Tibial artery (tissue), 4 donors: ENCODE measurements around the gene CRMP1.
"Not testable (repeated sequence)": the region's sequence is repeated elsewhere in the genome, so short reads cannot be mapped to it uniquely, and the experiment has no call there.

Experiments used
- DNase-seq, 2 donors: peaks; one replicate each; pipeline ENCODE4 v3.0.0-alpha.2; 2019
- H3K27ac ChIP-seq, 2 donors: fragments of 200-600 bp; sonication (generic) in 1 of 2; 1 replicate in 1 of 2; 2 replicates in 1 of 2; pipeline ENCODE4 v1.5.1; 2018 to 2019; ENCODE audit warnings: mild to moderate bottlenecking in 1 of 2
- H3K27me3 ChIP-seq, 2 donors: fragments of 200-600 bp; sonication (generic) in 1 of 2; one replicate each; pipeline versions ENCODE4 v1.5.1 to v1.6.0; 2016 to 2019
- H3K36me3 ChIP-seq, 3 donors: fragments of 200-600 bp; sonication (generic) in 2 of 3; one replicate each; pipeline ENCODE4 v1.5.1; 2016 to 2019; ENCODE audit warnings: mild to moderate bottlenecking in 2 of 3
- H3K4me1 ChIP-seq, 4 donors: fragments of 200-600 bp; sonication (generic) in 2 of 4; 1 replicate in 3 of 4; 2 replicates in 1 of 4; pipeline ENCODE4 v1.5.1; 2016 to 2019
- H3K4me3 ChIP-seq, 2 donors: fragments of 200-600 bp; sonication (generic) in 1 of 2; 1 replicate in 1 of 2; 2 replicates in 1 of 2; pipeline ENCODE4 v1.5.1; 2018 to 2019; ENCODE audit warnings: mild to moderate bottlenecking in 2 of 2
- H3K9me3 ChIP-seq, 3 donors: fragments of 200-600 bp; sonication (generic) in 1 of 3; one replicate each; pipeline ENCODE4 v1.5.1; 2016 to 2019
- CTCF ChIP-seq, 2 experiments: fragments of 200-600 bp in 1 of 2; fragments of 450-650 bp in 1 of 2; IDR thresholded peaks; one replicate each; pipeline ENCODE4 v1.5.1; 2017 to 2019; ENCODE audit warnings: antibody characterized with exemption in 2 of 2, mild to moderate bottlenecking in 1 of 2, moderate library complexity in 1 of 2
- intact Hi-C: fragments of 100-400 bp; cut with DNase I; formaldehyde crosslinking; loops from one replicate; pipeline ENCODE4 v1.15.0; 2023; ENCODE audit warnings: low total_unique reads

The CRMP1 gene

GRCh38 chr4:5865896-5866599 lies 26.8 kb downstream of the CRMP1 start:
- no peaks in the 10 kb centered on the region for H3K4me1 ChIP-seq
- peaks cover 0 to 4% of the 10 kb centered on the region in 2 donors for H3K27me3 ChIP-seq
- TF ChIP-seq CTCF (IDR thresholded peaks at IDR 0.05) = no peak
- DNase-seq = no peak
- intact Hi-C loops = no loop called here
- H3K27ac ChIP-seq = no peak overlapping the region
- H3K9me3 ChIP-seq = no peaks in the 10 kb centered on the region
- no peak overlapping the region for H3K4me3 ChIP-seq
- no peaks in the 10 kb centered on the region for H3K36me3 ChIP-seq

GRCh38 chr4:5863461-5864113 lies 29.3 kb downstream of the CRMP1 start:
- DNase-seq = no peak
- no peaks in the 10 kb centered on the region for H3K9me3 ChIP-seq
- TF ChIP-seq CTCF (IDR thresholded peaks at IDR 0.05) = no peak
- no peak overlapping the region for H3K27ac ChIP-seq
- no peaks in the 10 kb centered on the region for H3K36me3 ChIP-seq
- intact Hi-C loops = no loop called here
- no peak overlapping the region for H3K4me3 ChIP-seq
- H3K4me1 ChIP-seq = no peaks in the 10 kb centered on the region
- peaks cover 0 to 8% of the 10 kb centered on the region in 2 donors for H3K27me3 ChIP-seq

- Histone ChIP-seq H3K27ac (no peak overlapping the region), H3K4me1 (no peaks in the 10 kb centered on the region), H3K27me3 (peaks cover 0 to 5% of the 10 kb centered on the region in 2 donors), H3K36me3 (no peaks in the 10 kb centered on the region), H3K4me3 (no peak overlapping the region), H3K9me3 (no peaks in the 10 kb centered on the region)
- no peak for TF ChIP-seq CTCF (IDR thresholded peaks at IDR 0.05)
- no peak for DNase-seq
- intact Hi-C loops = no loop called here
These were observed 34.7 kb downstream of the CRMP1 start for GRCh38 chr4:5858020-5858769.

- Histone ChIP-seq H3K9me3 (no peaks in the 10 kb centered on the region), H3K36me3 (no peaks in the 10 kb centered on the region), H3K4me1 (no peaks in the 10 kb centered on the region), H3K4me3 (no peak overlapping the region), H3K27me3 (peaks cover 0 to 4% of the 10 kb centered on the region in 2 donors), H3K27ac (no peak overlapping the region)
- DNase-seq = no peak
- intact Hi-C loops = no loop called here
- TF ChIP-seq CTCF (IDR thresholded peaks at IDR 0.05) = no peak
These were observed 35.7 kb downstream of the CRMP1 start for GRCh38 chr4:5857199-5857598.

- DNase-seq, intact Hi-C loops, H3K4me3 ChIP-seq, H3K9me3 ChIP-seq, H3K4me1 ChIP-seq, H3K27ac ChIP-seq, H3K27me3 ChIP-seq, H3K36me3 ChIP-seq: not testable (repeated sequence)
These were observed 36.5 kb downstream of the CRMP1 start for GRCh38 chr4:5856362-5856761.

GRCh38 chr4:5854929-5855328 lies 38.0 kb downstream of the CRMP1 start:
- TF ChIP-seq CTCF (IDR thresholded peaks at IDR 0.05) = no peak
- H3K27me3 ChIP-seq = no peaks in the 10 kb centered on the region
- no peak for DNase-seq
- intact Hi-C loops = no loop called here
- H3K27ac ChIP-seq = no peak overlapping the region
- no peaks in the 10 kb centered on the region for H3K4me1 ChIP-seq
- H3K4me3 ChIP-seq = no peak overlapping the region
- H3K9me3 ChIP-seq = no peaks in the 10 kb centered on the region
- H3K36me3 ChIP-seq = no peaks in the 10 kb centered on the region
